Left renal cortex interstitium (tissue), 4 donors: ENCODE data around the gene RSPH3. TPM values are rescaled to one million over a fixed set of nuclear protein-coding genes. Genes with fewer than 3 reads are reported as not detected.
A peak's percentile ranks its signal among the peaks of the same experiment; 100 is the strongest.
"Not testable (repeated sequence)": the region's sequence is repeated elsewhere in the genome, so short reads cannot be mapped to it uniquely, and the experiment has no call there.

ENCODE experiments used
- DNase-seq, 4 donors: peaks; one replicate each; pipeline ENCODE4 v3.0.0-alpha.2; 2013; ENCODE audit warnings: low read depth in 4 of 4, low spot score in 2 of 4, missing footprints in 1 of 4
- polyA plus RNA-seq, 4 donors: library from polyadenylated mRNA; unstranded; fragments of 120-200 nt; gene quantifications; one replicate each; pipeline ENCODE4 v1.2.1, GENCODE V29; 2013; ENCODE audit not compliant: insufficient read length in 4 of 4

Gene RSPH3
- polyA plus RNA-seq, 4 donors: 14.5 to 20.3 (median 17.5) TPM

- no peak for DNase-seq
These were observed 21.2 kb downstream of the RSPH3 start for GRCh38 chr6:158978757-158979156.

- no peak for DNase-seq
These were observed 22.6 kb downstream of the RSPH3 start for GRCh38 chr6:158977382-158977781.

- DNase-seq: peak; percentile 6 to 24 (median 18)
These were observed 27.5 kb downstream of the RSPH3 start for GRCh38 chr6:158972241-158973233.

DNA sequence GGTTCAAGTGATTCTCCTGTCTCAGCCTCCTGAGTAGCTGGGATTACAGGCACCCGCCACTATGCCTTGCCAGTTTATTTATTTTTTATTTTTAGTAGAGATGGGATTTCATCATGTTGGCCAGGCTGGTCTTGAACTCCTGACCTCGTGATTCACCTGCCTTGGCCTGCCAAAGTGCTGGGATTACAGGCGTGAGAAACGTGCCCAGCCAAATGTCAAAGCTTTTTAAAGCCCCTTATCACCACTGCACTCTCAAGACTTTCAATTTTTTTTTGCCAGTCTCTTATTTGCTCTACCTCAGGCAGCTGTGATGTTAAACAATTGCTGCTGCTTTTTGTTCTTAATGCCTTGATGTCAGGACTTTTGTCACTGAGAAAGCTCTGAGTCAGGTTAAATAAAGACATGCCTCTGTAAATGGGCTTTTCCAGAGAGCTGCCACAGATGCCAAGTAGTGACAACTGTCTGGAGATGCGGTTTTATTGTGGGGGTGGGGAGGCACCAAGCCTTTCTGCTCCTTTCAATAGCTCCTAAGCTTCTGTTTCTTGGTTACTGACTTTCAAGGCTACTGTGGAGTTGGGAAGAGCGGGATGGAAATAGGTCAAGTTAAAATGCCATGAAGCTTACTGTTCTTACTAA, 29.2 kb downstream of the RSPH3 start:
- DNase-seq: no peak

GRCh38 chr6:158969148-158969547, 30.9 kb downstream of the RSPH3 start:
- DNase-seq: no peak

GRCh38 chr6:158963020-158963808, 36.8 kb downstream of the RSPH3 start:
- no peak for DNase-seq

DNA sequence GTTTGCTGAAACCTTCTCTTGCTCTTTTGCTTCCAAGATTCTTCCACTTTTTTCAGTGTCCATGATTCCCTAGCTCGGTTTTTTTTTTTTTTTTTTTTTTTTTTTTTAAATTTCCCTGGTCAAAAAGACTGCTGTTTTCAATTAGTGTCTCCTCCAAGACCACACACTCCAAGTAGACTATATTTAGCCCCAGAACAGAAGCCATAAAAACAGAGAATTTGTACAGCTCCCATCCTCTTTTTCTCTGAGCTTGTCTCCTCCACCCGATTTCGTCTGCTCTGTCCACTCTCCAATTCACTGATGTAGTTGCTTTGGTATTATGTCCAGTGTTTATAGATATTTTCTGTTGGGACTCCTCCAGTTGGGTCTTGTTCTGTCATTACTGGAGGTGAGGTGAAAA, 37.6 kb downstream of the RSPH3 start:
- no peak for DNase-seq

DNA sequence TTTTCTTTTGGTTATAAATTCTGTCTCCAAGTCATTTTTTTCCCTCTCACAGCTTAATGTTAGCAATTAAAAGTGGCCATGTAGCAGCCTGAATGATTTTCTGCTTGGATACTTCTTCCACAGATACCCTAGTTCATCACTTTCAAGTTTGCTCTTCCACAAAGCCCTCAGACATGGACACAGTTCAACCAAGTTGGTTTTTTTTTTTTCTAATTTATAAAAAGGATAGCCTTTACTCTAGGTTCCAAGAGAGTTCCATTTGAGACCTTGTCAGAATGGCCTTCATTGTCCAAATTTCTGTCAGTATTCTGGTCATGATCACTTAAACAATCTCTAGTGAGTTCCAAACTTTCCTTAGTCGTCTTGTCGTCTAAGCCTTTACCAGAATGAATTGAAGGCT, 40.0 kb downstream of the RSPH3 start:
- no peak for DNase-seq

DNA sequence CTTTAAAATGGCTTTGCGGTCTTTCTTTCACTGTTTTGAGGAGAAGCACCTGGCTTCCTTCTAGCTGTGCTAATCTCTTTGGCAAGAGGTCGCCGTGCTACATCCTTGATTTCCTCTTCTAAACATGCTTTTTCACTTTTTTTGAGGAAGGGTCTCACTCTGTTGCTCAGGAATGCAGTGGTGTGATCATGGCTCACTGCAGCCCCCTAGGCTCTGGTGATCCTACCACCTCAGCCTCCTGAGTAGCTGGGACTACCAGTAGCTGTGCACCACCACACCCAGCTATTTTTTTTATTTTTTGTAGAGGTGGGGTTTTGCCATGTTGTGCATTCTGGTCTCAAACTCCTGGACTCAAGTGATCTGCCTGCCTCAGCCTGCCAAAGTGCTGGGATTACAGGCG, 40.5 kb downstream of the RSPH3 start:
- no peak for DNase-seq

- no peak for DNase-seq
These were observed 41.3 kb downstream of the RSPH3 start for GRCh38 chr6:158958504-158959386.

GRCh38 chr6:158955255-158955654, 44.7 kb downstream of the RSPH3 start:
- no peak for DNase-seq

DNA sequence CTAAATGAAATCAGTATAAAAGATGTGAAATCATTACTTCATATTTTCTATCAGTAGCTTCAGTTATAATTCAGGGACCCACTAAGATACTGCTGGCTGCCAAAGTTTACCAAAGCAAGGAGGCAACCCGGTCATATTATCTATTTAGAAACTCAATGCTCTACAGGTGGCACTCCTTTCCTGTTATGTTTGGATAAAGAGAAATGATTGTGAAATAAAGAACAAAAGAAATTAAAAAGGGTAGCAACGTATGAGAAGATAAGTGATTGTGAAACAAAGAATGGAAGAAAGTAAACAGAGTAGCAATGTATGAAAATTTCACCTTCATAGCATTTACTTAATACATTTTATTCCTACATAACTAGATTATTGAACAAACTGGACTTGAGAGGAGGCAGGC, 45.2 kb downstream of the RSPH3 start:
- no peak for DNase-seq

- not testable (repeated sequence) for DNase-seq
These were observed 48.0 kb downstream of the RSPH3 start for GRCh38 chr6:158952011-158952410.

- DNase-seq: not testable (repeated sequence)
These were observed 48.4 kb downstream of the RSPH3 start for GRCh38 chr6:158951565-158951964.

GRCh38 chr6:158947284-158947683, 52.7 kb downstream of the RSPH3 start:
- no peak for DNase-seq

GRCh38 chr6:158943380-158944032, 56.5 kb downstream of the RSPH3 start:
- no peak for DNase-seq

DNA sequence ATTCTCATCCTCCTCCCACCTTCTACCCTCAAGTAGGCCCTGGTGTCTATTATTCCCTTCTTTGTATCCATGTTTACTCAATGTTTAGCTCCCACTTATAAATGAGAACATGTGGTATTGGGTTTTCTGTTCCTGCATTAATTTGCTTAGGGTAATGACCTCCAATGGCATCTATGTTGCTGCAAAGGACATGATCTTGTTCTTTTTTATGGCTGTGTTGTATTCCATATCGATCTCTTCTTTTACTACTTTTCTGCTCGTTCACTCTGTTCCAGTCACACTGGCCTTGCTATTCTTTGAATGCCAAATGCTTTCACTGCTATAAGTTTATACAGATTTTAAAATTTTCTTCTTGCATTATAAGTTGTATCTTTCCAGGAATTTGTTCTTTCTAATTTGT, 57.7 kb downstream of the RSPH3 start:
- DNase-seq: no peak

DNA sequence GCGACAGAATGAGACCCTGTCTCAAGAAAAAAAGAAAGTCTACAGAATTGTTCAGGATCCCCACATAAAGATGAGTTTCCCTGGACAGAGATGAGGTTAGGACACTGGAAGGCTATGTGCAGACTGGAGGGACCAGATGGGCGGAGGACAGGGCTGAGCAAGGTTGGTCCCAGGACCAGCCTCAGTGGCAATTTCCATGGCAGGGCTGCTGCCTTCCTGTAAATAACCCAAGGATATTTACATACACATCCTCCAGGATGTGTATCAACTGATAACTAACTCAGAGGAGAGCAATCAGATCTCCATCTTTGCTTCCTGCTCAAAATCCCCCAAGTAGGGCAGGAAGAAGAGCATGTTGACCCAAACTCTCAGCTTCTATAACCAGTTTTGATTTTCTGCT, 58.8 kb downstream of the RSPH3 start:
- DNase-seq: no peak
